Panc1 (cell line): ENCODE results near the gene GRID1. TPM values are rescaled to one million over a fixed set of nuclear protein-coding genes. Genes with fewer than 3 reads are reported as not detected.

Experiments
- ATAC-seq: fragments of 200-7000 bp; cut with Tn5 transposase; 2 replicates; pipeline ENCODE4 v1.9.1; 2020; ENCODE audit warnings: mild to moderate bottlenecking, moderate library complexity
- BruUV-seq: library from RNA; stranded (reverse); fragments of 400-500 nt; replicated peaks from 2 replicates; lab custom pipeline; 2021; lab: Mats Ljungman, UMichigan
- CTCF ChIA-PET: fragments of 300-600 bp; sonication (Branson Sonifier 250); formaldehyde crosslinking; loops from one replicate; lab custom pipeline; 2022; ENCODE audit warnings: antibody characterized with exemption; lab: Charles Lee
- POLR2A ChIA-PET: fragments of 300-600 bp; sonication (Branson Sonifier 250); formaldehyde crosslinking; loops from one replicate; lab custom pipeline; 2022; ENCODE audit warnings: antibody characterized with exemption; lab: Charles Lee
- DNase-seq: peaks from one replicate; pipeline ENCODE4 v3.0.0-alpha.2; 2010; ENCODE audit warnings: low read depth, low spot score
- H3K27ac ChIP-seq: 2 replicates; pipeline ENCODE4 v1.5.1; 2011; ENCODE audit warnings: mild to moderate bottlenecking, low read length, inconsistent platforms
- H3K27me3 ChIP-seq: fragments of 200-500 bp; sonication (Bioruptor generic); 2 replicates; pipeline ENCODE4 v1.6.0; 2014; ENCODE audit warnings: low read length, inconsistent platforms; ENCODE audit not compliant: control insufficient read depth, insufficient read depth
- H3K36me3 ChIP-seq: fragments of 200-500 bp; sonication (Bioruptor generic); 2 replicates; pipeline ENCODE4 v1.5.1; 2014; ENCODE audit warnings: inconsistent platforms, mild to moderate bottlenecking, low read length, moderate library complexity; ENCODE audit not compliant: control insufficient read depth, insufficient read depth
- H3K4me1 ChIP-seq: 2 replicates; pipeline ENCODE4 v1.5.1; 2011; ENCODE audit warnings: inconsistent platforms, mild to moderate bottlenecking, low read length, moderate library complexity; ENCODE audit not compliant: control insufficient read depth, insufficient read depth
- H3K4me3 ChIP-seq, 2 experiments: 2 replicates each; pipeline ENCODE4 v1.5.1; 2011 to 2012; ENCODE audit warnings: low read depth in 2 of 2, low read length in 2 of 2, mild to moderate bottlenecking in 2 of 2, inconsistent platforms in 1 of 2, moderate library complexity in 1 of 2
- H3K9me3 ChIP-seq: fragments of 200-500 bp; sonication (Bioruptor generic); 2 replicates; pipeline ENCODE4 v1.5.1; 2014; ENCODE audit warnings: low read depth, mild to moderate bottlenecking, inconsistent platforms, low read length, moderate library complexity; ENCODE audit not compliant: control insufficient read depth, insufficient read depth
- CTCF ChIP-seq: fragments of 450-650 bp; IDR thresholded peaks from 2 replicates; pipeline ENCODE4 v1.5.1; 2017; ENCODE audit warnings: mild to moderate bottlenecking
- POLR2AphosphoS5 ChIP-seq: IDR thresholded peaks from 2 replicates; pipeline ENCODE4 v1.6.1; 2012; ENCODE audit warnings: mild to moderate bottlenecking, low read depth, low read length, moderate library complexity
- REST ChIP-seq, 2 experiments: IDR thresholded peaks; 2 replicates each; pipeline ENCODE4 v1.6.1; 2011 to 2012; ENCODE audit warnings: low read depth in 2 of 2, control low read depth in 1 of 2, low read length in 1 of 2, mild to moderate bottlenecking in 1 of 2, moderate library complexity in 1 of 2; ENCODE audit not compliant: insufficient read depth in 1 of 2
- SIN3A ChIP-seq: IDR thresholded peaks from 2 replicates; pipeline ENCODE4 v1.6.1; 2012; ENCODE audit warnings: low read depth, mild to moderate bottlenecking, low read length, moderate library complexity, borderline replicate concordance; ENCODE audit not compliant: insufficient read depth
- TCF7L2 ChIP-seq: IDR thresholded peaks from 2 replicates; pipeline ENCODE4 v1.6.1; 2011; ENCODE audit warnings: mild to moderate bottlenecking, low read depth, low read length, inconsistent platforms
- in situ Hi-C: cut with HindIII; loops from 2 replicates; pipeline ENCODE4 v1.10.0; 2016; ENCODE audit warnings: low sequenced_read_pairs, low pct_unique_long_range_greater_than_20kb
- intact Hi-C: fragments of 100-400 bp; cut with micrococcal nuclease; formaldehyde crosslinking; loops from one replicate; pipeline ENCODE4 v1.10.0; 2022; ENCODE audit not compliant: unreplicated experiment
- total RNA-seq: library from RNA; stranded (reverse); gene quantifications from one replicate; pipeline ENCODE4 v1.2.1, GENCODE V29; 2021; ENCODE audit not compliant: unreplicated experiment

The GRID1 gene
- total RNA-seq, 1 experiment from 2014 or later, result 2.3 TPM

GRCh38 chr10:85967594-85967993, 399.0 kb downstream of the GRID1 start:
- ChIA-PET CTCF (no interaction called here), POLR2A (no interaction called here)
- H3K9me3 ChIP-seq, result peaks cover 26% of the 10 kb centered on the region
- H3K4me3 ChIP-seq, result no peak overlapping the region
- no peak overlapping the region for H3K27ac ChIP-seq
- in situ Hi-C loops, result no loop called here
- no peak for ATAC-seq
- no peaks in the 10 kb centered on the region for H3K36me3 ChIP-seq
- no TSS peak for BruUV-seq
- TF ChIP-seq SIN3A (no peak), TCF7L2 (no peak)
- H3K27me3 ChIP-seq, result no peaks in the 10 kb centered on the region; the same call in none of the 2 replicates
- intact Hi-C loops, result no loop called here
- no peak for DNase-seq
- H3K4me1 ChIP-seq, result no peaks in the 10 kb centered on the region

DNA sequence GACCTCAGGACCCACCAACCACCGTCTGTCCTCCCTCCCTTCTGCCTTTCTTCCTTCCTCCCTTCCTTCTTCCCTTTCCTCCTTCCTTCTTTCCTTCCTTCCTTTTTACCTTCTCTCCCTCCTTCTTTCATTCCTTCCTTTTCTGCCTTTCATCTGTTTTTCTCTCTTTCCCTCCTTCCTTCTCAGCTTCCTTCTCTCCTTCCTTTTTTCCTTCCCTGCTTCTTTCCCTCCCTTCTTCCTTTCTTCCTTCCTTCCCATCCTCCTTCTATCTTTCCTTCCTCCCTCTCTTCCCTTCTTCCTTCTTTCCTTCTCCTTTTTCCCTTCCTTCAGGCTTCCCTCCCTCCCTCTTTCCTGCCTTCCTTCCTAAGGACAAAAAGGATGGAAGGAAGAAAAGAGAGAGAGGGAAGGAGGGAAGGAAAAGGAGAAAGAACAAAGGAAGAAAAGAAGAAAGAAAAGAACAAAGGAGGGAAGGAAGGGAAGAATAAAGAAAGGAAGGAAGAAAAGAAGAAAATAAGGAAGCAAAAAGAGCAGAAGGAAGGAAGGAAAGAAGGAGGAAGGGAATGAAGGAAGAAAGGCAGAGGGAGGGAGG, 405.0 kb downstream of the GRID1 start:
- in situ Hi-C loops, result no loop called here
- ChIA-PET CTCF (no interaction called here), POLR2A (no interaction called here)
- Histone ChIP-seq H3K4me3 (no peak overlapping the region), H3K27ac (no peak overlapping the region), H3K27me3 (no peaks in the 10 kb centered on the region; the same call in none of the 2 replicates), H3K36me3 (no peaks in the 10 kb centered on the region), H3K9me3 (no peaks in the 10 kb centered on the region), H3K4me1 (no peaks in the 10 kb centered on the region)
- no peak for ATAC-seq
- intact Hi-C loops, result no loop called here
- BruUV-seq, result no TSS peak
- no peak for TF ChIP-seq POLR2AphosphoS5
- TF ChIP-seq REST (IDR thresholded peaks at IDR 0.05; ENCODE audit: insufficient read depth in 1 of 2, low read depth in 2 of 2, low read length in 1 of 2), result no peak
- no peak for TF ChIP-seq TCF7L2
- no peak for TF ChIP-seq SIN3A
- no peak for TF ChIP-seq CTCF
- DNase-seq, result no peak

DNA sequence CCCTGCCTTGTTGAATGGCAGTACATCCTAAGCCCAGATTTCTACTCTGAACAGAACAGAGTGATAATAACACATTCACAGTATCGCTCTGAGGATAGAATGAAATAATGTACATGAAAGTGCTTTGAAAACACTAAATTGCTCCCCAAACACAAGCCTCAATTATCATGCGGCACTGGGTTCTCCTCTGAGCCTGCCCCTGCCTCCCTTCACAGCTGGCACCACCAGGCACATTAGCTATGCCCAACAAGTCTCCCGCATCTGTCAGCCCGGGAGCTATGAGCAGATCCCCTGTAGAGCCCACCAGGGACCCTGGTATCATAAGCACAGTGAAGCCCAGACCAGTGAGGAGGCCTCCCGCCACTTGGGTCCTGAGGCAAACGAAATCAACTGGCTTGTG, 405.5 kb downstream of the GRID1 start:
- CTCF ChIA-PET, result no interaction called here
- DNase-seq, result no peak
- H3K27ac ChIP-seq, result no peak overlapping the region
- H3K9me3 ChIP-seq, result no peaks in the 10 kb centered on the region
- no TSS peak for BruUV-seq
- in situ Hi-C loops (no loop called here), intact Hi-C loops (no loop called here)
- no peak for ATAC-seq
- TF ChIP-seq REST (IDR thresholded peaks at IDR 0.05; ENCODE audit: insufficient read depth in 1 of 2, low read depth in 2 of 2, low read length in 1 of 2) (no peak), SIN3A (no peak), CTCF (no peak), POLR2AphosphoS5 (no peak), TCF7L2 (no peak)
- no peaks in the 10 kb centered on the region for H3K4me1 ChIP-seq
- no peak overlapping the region for H3K4me3 ChIP-seq
- no peaks in the 10 kb centered on the region; the same call in none of the 2 replicates for H3K27me3 ChIP-seq
- POLR2A ChIA-PET, result no interaction called here
- H3K36me3 ChIP-seq, result no peaks in the 10 kb centered on the region
